HG03575 (cell line): ENCODE measurements around the gene TMEM43.
"Not testable (repeated sequence)": the region's sequence is repeated elsewhere in the genome, so short reads cannot be mapped to it uniquely, and the experiment has no call there.

Source experiments
- ATAC-seq: cut with Tn5 transposase; IDR thresholded peaks from one replicate; pipeline ENCODE4 v1.9.1; 2021; ENCODE audit not compliant: unreplicated experiment, insufficient number of reproducible peaks, low FRiP score; ENCODE audit errors: extremely low read depth

The TMEM43 gene

GRCh38 chr3:14120111-14120920 lies 4.5 kb upstream of the TMEM43 start:
- no peak for ATAC-seq

- not testable (repeated sequence) for ATAC-seq
These were observed 3.9 kb upstream of the TMEM43 start for GRCh38 chr3:14120921-14121448.

GRCh38 chr3:14121859-14122258 lies 3.0 kb upstream of the TMEM43 start:
- no peak for ATAC-seq

- ATAC-seq, result no peak
These were observed 2.6 kb upstream of the TMEM43 start for GRCh38 chr3:14122301-14122700.

GRCh38 chr3:14123308-14124222 lies 1.3 kb upstream of the TMEM43 start:
- ATAC-seq, result no peak

GRCh38 chr3:14124223-14124614 lies 633 bp upstream of the TMEM43 start:
- peak; percentile 23 for ATAC-seq

GRCh38 chr3:14125193-14126016 lies 553 bp downstream of the TMEM43 start:
- ATAC-seq, result peak; percentile 2

- no peak for ATAC-seq
These were observed 1.4 kb downstream of the TMEM43 start for GRCh38 chr3:14126017-14126886.

- no peak for ATAC-seq
These were observed 2.1 kb downstream of the TMEM43 start for GRCh38 chr3:14126887-14127505.

- ATAC-seq, result no peak
These were observed 2.8 kb downstream of the TMEM43 start for GRCh38 chr3:14127516-14128161.

GRCh38 chr3:14128724-14129123 lies 3.9 kb downstream of the TMEM43 start:
- no peak for ATAC-seq

GRCh38 chr3:14129296-14129695 lies 4.4 kb downstream of the TMEM43 start:
- ATAC-seq, result no peak

GRCh38 chr3:14130230-14130629 lies 5.4 kb downstream of the TMEM43 start:
- ATAC-seq, result no peak

- ATAC-seq, result no peak
These were observed 5.9 kb downstream of the TMEM43 start for GRCh38 chr3:14130707-14131106.

GRCh38 chr3:14131134-14131533 lies 6.3 kb downstream of the TMEM43 start:
- no peak for ATAC-seq

GRCh38 chr3:14132120-14132519 lies 7.3 kb downstream of the TMEM43 start:
- ATAC-seq, result no peak

- no peak for ATAC-seq
These were observed 7.8 kb downstream of the TMEM43 start for GRCh38 chr3:14132689-14133088.
